IPS DF 6.9 (cell line): ENCODE results near the gene BCLAF1.
"Not testable (repeated sequence)": the region's sequence is repeated elsewhere in the genome, so short reads cannot be mapped to it uniquely, and the experiment has no call there.

Source experiments
- DNase-seq: peaks from one replicate; pipeline ENCODE4 v3.0.0-alpha.2; 2013; ENCODE audit warnings: low read depth, low spot score
- H3K27ac ChIP-seq: one replicate; pipeline ENCODE4 v1.5.1; 2013; ENCODE audit warnings: low read length, control low read depth
- H3K27me3 ChIP-seq: 2 replicates; pipeline ENCODE4 v1.6.1; 2013; ENCODE audit warnings: mild to moderate bottlenecking, low read length; ENCODE audit not compliant: control insufficient read depth, insufficient read depth
- H3K36me3 ChIP-seq: 2 replicates; pipeline ENCODE4 v1.6.1; 2013; ENCODE audit warnings: low read length; ENCODE audit not compliant: control insufficient read depth, insufficient read depth
- H3K4me1 ChIP-seq: 2 replicates; pipeline ENCODE4 v1.6.1; 2013; ENCODE audit warnings: low read length; ENCODE audit not compliant: control insufficient read depth, insufficient read depth
- H3K4me3 ChIP-seq: 2 replicates; pipeline ENCODE4 v1.5.1; 2013; ENCODE audit warnings: mild to moderate bottlenecking, low read length
- H3K9me3 ChIP-seq: 2 replicates; pipeline ENCODE4 v1.6.1; 2013; ENCODE audit warnings: low read length, inconsistent platforms; ENCODE audit not compliant: control insufficient read depth, insufficient read depth
- WGBS: extraction: QIAGEN DNeasy Blood & Tissue Kit; methylation state at CpG from one replicate; pipeline ENCODE4 v1.1.7; 2013; ENCODE audit warnings: mixed read lengths, missing lambda C conversion rate; ENCODE audit not compliant: insufficient read length, insufficient coverage; 5-methylcytosine and 5-hydroxymethylcytosine counted together

Gene BCLAF1

DNA sequence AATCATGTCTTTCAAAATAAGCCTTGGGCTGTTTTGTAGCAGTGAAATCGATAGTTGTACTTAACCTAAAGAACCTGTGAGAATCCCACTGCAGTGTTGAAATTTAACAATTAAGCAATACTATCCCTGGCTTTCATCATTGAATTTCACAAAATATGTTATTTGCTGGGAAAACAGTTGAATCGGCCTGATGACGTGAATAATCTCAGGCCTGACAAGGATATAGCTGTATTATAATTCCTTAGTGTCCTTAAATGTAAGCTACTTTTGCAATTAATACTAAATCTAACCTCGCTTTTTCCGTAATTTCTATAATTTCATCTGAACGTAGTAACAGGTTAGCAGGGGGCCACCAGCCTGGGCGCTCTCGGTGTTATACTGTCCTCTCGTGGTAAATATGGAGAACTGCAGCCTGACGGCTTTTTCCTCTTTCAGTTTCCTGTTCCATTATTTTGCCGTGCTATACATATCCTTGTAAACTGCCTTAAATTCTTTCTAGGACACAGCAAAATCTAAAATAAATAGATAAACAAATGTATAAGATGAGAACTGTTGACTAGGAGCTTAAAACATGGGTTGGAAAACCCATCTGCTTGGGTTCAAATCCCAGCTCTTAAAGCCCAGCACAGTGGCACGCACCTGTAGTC is 63.5 kb downstream of the BCLAF1 start:
- no CpG with 5 or more reads among the region's 12 CpGs for WGBS
- no peak for DNase-seq
- H3K27me3 ChIP-seq, result no peaks in the 10 kb centered on the region
- no peaks in the 10 kb centered on the region for H3K9me3 ChIP-seq
- no peaks in the 10 kb centered on the region for H3K4me1 ChIP-seq
- H3K4me3 ChIP-seq, result no peak overlapping the region
- no peak overlapping the region for H3K27ac ChIP-seq
- no peaks in the 10 kb centered on the region for H3K36me3 ChIP-seq

DNA sequence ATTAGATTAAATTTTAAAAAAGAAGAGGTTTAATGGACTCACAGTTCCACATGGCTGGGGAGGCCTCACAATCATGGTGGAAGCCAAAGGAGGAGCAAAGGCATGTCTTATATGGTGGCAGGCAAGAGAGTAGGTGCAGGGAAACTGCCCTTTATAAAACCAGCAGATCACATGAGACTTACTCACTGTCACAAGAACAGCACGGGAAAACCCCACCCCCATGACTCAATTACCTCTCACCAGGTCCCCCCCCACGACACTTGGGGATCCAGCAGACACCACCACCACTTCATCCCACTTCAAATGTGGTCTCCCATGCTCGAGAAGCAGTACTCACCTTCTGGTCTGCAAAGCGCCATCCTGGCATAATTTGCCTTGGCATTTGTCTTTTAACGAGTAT is 64.2 kb downstream of the BCLAF1 start:
- no CpG with 5 or more reads among the region's 5 CpGs for WGBS
- Histone ChIP-seq H3K9me3 (no peaks in the 10 kb centered on the region), H3K4me3 (no peak overlapping the region), H3K27ac (no peak overlapping the region), H3K36me3 (no peaks in the 10 kb centered on the region), H3K27me3 (no peaks in the 10 kb centered on the region), H3K4me1 (no peaks in the 10 kb centered on the region)
- no peak for DNase-seq

DNA sequence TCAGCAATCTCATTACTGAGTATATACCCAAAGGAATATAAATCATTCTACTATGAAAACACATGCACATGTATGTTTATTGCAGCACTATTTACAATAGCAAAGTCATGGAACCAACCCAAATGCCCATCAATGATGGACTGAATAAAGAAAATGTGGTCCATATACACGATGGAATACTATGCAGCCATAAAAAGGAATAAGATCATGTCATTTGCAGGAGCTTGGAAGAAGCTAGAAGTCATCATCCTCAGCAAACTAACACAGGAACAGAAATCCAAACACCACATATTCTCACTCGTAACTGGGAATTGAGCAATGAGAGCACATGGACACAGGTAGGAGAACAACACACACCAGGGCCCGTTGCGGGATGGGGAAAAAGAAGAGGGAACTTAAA is 64.7 kb downstream of the BCLAF1 start:
- not testable (repeated sequence) for DNase-seq, H3K27me3 ChIP-seq, H3K9me3 ChIP-seq, H3K4me1 ChIP-seq, H3K27ac ChIP-seq, H3K4me3 ChIP-seq, H3K36me3 ChIP-seq
- no CpG with 5 or more reads among the region's 4 CpGs for WGBS

GRCh38 chr6:136216503-136217401 is 72.9 kb downstream of the BCLAF1 start:
- WGBS, result no CpG with 5 or more reads among the region's 10 CpGs
- H3K36me3 ChIP-seq, result no peaks in the 10 kb centered on the region
- DNase-seq, result no peak
- H3K4me3 ChIP-seq, result no peak overlapping the region
- no peaks in the 10 kb centered on the region for H3K4me1 ChIP-seq
- no peaks in the 10 kb centered on the region for H3K27me3 ChIP-seq
- H3K27ac ChIP-seq, result no peak overlapping the region
- H3K9me3 ChIP-seq, result no peaks in the 10 kb centered on the region

DNA sequence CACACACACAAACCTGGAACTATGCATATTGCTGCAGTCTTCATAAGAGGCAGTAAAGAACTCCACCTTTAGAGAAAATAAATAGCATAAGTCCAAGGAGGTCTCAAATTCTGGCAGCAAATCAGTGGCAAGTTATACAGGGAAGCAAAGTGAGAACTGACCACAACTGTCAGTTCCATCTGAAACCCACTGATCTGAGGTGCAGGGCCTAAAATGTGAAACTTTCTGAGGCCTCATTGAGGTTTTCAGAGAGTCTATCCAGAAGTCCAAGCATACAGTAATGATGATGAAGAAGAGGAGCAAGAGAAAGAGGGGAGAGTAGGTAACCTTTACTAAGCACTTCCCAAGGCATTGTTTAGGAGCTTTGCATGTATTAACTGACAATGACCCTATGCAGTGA is 75.8 kb downstream of the BCLAF1 start:
- H3K4me1 ChIP-seq, result no peaks in the 10 kb centered on the region
- H3K27me3 ChIP-seq, result no peaks in the 10 kb centered on the region
- DNase-seq, result no peak
- no peak overlapping the region for H3K27ac ChIP-seq
- no peaks in the 10 kb centered on the region for H3K36me3 ChIP-seq
- H3K4me3 ChIP-seq, result no peak overlapping the region
- no peaks in the 10 kb centered on the region for H3K9me3 ChIP-seq

- no peak overlapping the region for H3K4me3 ChIP-seq
- WGBS, result no CpG with 5 or more reads among the region's 5 CpGs
- no peaks in the 10 kb centered on the region for H3K9me3 ChIP-seq
- no peaks in the 10 kb centered on the region for H3K36me3 ChIP-seq
- DNase-seq, result no peak
- no peaks in the 10 kb centered on the region for H3K27me3 ChIP-seq
- H3K27ac ChIP-seq, result no peak overlapping the region
- no peaks in the 10 kb centered on the region for H3K4me1 ChIP-seq
These were observed 76.6 kb downstream of the BCLAF1 start for GRCh38 chr6:136213012-136213539.

- H3K27ac ChIP-seq, result no peak overlapping the region
- no peaks in the 10 kb centered on the region for H3K4me1 ChIP-seq
- H3K27me3 ChIP-seq, result no peaks in the 10 kb centered on the region
- no peak for DNase-seq
- no peaks in the 10 kb centered on the region for H3K36me3 ChIP-seq
- H3K9me3 ChIP-seq, result no peaks in the 10 kb centered on the region
- no CpG with 5 or more reads among the region's 2 CpGs for WGBS
- H3K4me3 ChIP-seq, result no peak overlapping the region
These were observed 77.0 kb downstream of the BCLAF1 start for GRCh38 chr6:136212608-136213007.

- WGBS, result no CpG with 5 or more reads among the region's 13 CpGs
- no peaks in the 10 kb centered on the region for H3K9me3 ChIP-seq
- H3K27me3 ChIP-seq, result no peaks in the 10 kb centered on the region
- no peak overlapping the region for H3K27ac ChIP-seq
- no peak for DNase-seq
- H3K4me1 ChIP-seq, result no peaks in the 10 kb centered on the region
- H3K36me3 ChIP-seq, result no peaks in the 10 kb centered on the region
- no peak overlapping the region for H3K4me3 ChIP-seq
These were observed 79.1 kb downstream of the BCLAF1 start for GRCh38 chr6:136210398-136211165.

DNA sequence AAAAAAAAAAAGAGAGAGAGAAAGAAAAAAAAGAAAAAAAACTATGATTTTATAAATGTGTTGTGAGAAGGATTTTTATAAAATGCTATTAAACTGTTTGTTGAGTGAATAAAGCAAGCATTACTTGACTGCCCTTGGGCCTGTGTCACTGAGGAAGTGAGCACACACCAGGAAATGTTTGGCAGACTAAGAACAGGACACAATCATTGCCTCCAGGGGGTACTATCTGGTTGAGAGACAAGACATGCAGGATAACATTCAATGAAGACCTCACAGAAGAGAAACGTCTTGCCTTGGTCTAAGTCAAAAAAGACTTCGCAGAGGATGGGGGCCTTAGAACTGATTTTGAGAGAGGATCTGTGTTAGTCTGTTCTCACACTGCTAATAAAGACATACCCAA is 80.2 kb downstream of the BCLAF1 start:
- no CpG with 5 or more reads among the region's 2 CpGs for WGBS

DNA sequence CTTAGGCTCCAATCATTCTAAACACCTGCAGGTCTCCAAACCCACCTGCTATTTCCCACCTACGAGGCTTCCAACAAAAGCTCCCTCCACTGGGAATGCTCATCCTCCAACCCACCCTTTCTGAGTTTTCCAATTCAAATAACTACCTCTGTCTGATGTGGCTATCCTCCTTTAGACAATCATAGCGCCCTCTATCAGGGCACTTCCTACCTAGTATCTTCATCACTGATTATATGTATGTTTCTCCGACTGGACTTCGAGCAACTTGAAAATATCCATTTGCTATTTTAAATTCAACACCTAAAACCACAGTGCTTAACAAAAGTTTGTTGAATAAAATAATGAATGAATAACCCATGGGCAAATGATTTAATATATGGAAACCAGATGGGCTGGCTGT is 80.9 kb downstream of the BCLAF1 start:
- H3K27ac ChIP-seq, result no peak overlapping the region
- DNase-seq, result no peak
- H3K9me3 ChIP-seq, result no peaks in the 10 kb centered on the region
- H3K27me3 ChIP-seq, result no peaks in the 10 kb centered on the region
- no peaks in the 10 kb centered on the region for H3K36me3 ChIP-seq
- no CpG with 5 or more reads among the region's 4 CpGs for WGBS
- no peak overlapping the region for H3K4me3 ChIP-seq
- H3K4me1 ChIP-seq, result no peaks in the 10 kb centered on the region

More for the DNA sequence above, 80.2 kb downstream of the BCLAF1 start:
- Histone ChIP-seq H3K4me3 (no peak overlapping the region), H3K27me3 (no peaks in the 10 kb centered on the region), H3K27ac (no peak overlapping the region), H3K4me1 (no peaks in the 10 kb centered on the region), H3K9me3 (no peaks in the 10 kb centered on the region), H3K36me3 (no peaks in the 10 kb centered on the region)
- no peak for DNase-seq
